DND-41 (cell line): Measurements from ENCODE around the gene TTC39A.
A peak's percentile ranks its signal among the peaks of the same experiment; 100 is the strongest.

Experiments
- ATAC-seq: fragments of 200-7000 bp; cut with Tn5 transposase; 3 replicates; pipeline ENCODE4 v1.9.1; 2021; ENCODE audit warnings: low read depth; ENCODE audit not compliant: insufficient read depth
- DNase-seq: peaks from one replicate; pipeline ENCODE4 v3.0.0-alpha.2; 2020
- H2AFZ ChIP-seq: 2 replicates; pipeline ENCODE4 v1.6.0; 2012; ENCODE audit warnings: low read depth, low read length
- H3K27ac ChIP-seq: 2 replicates; pipeline ENCODE4 v1.5.1; 2012; ENCODE audit warnings: low read length, inconsistent platforms
- H3K27me3 ChIP-seq: fragments of 200-600 bp; sonication (generic); 2 replicates; pipeline ENCODE4 v1.6.0; 2012; ENCODE audit warnings: low read length, mild to moderate bottlenecking, inconsistent platforms; ENCODE audit not compliant: insufficient read depth, poor library complexity
- H3K36me3 ChIP-seq: 2 replicates; pipeline ENCODE4 v1.5.1; 2012; ENCODE audit warnings: low read length, inconsistent platforms; ENCODE audit not compliant: insufficient read depth
- H3K4me1 ChIP-seq: 2 replicates; pipeline ENCODE4 v1.5.1; 2012; ENCODE audit warnings: mild to moderate bottlenecking, low read length; ENCODE audit not compliant: insufficient read depth
- H3K4me2 ChIP-seq: 2 replicates; pipeline ENCODE4 v1.6.0; 2012; ENCODE audit warnings: mild to moderate bottlenecking, moderate library complexity, low read length, inconsistent platforms; ENCODE audit not compliant: insufficient read depth
- H3K4me3 ChIP-seq, 2 experiments: fragments of 200-600 bp in 1 of 2; shearing (Covaris generic) in 1 of 2; 2 replicates each; pipeline ENCODE4 v1.5.1; 2012 to 2016; ENCODE audit warnings: inconsistent platforms in 2 of 2, low read length in 2 of 2, mild to moderate bottlenecking in 2 of 2, low read depth in 1 of 2, moderate library complexity in 1 of 2
- H3K79me2 ChIP-seq: 2 replicates; pipeline ENCODE4 v1.6.0; 2012; ENCODE audit warnings: low read length, inconsistent platforms; ENCODE audit not compliant: insufficient read depth
- H3K9ac ChIP-seq: 2 replicates; pipeline ENCODE4 v1.6.0; 2012; ENCODE audit warnings: low read depth, mild to moderate bottlenecking, inconsistent platforms, low read length, moderate library complexity
- H3K9me3 ChIP-seq: 2 replicates; pipeline ENCODE4 v1.5.1; 2012; ENCODE audit warnings: low read length, moderate library complexity, mild to moderate bottlenecking, inconsistent platforms; ENCODE audit not compliant: insufficient read depth, severe bottlenecking
- H4K20me1 ChIP-seq: 2 replicates; pipeline ENCODE4 v1.6.0; 2012; ENCODE audit warnings: low read length; ENCODE audit not compliant: insufficient read depth
- CTCF ChIP-seq: IDR thresholded peaks from 2 replicates; pipeline ENCODE4 v1.5.1; 2012; ENCODE audit warnings: borderline replicate concordance, low read length, moderate library complexity, mild to moderate bottlenecking; ENCODE audit not compliant: poor library complexity, severe bottlenecking; ENCODE audit errors: extremely low read depth
- EZH2 ChIP-seq: IDR thresholded peaks from 3 replicates; pipeline ENCODE4 v1.6.1; 2012; ENCODE audit warnings: borderline replicate concordance, low read depth, mild to moderate bottlenecking, moderate library complexity, low read length, inconsistent platforms; ENCODE audit not compliant: severe bottlenecking

The TTC39A gene

GRCh38 chr1:51327386-51327785 is 3.0 kb downstream of the TTC39A start:
- H3K27me3 ChIP-seq: no peaks in the 10 kb centered on the region
- no peak overlapping the region for H3K4me3 ChIP-seq
- H3K36me3 ChIP-seq: no peaks in the 10 kb centered on the region
- no peaks in the 10 kb centered on the region for H3K79me2 ChIP-seq
- no peak for TF ChIP-seq EZH2
- no peak for TF ChIP-seq CTCF
- no peaks in the 10 kb centered on the region for H3K4me1 ChIP-seq
- no peak overlapping the region for H3K27ac ChIP-seq
- ATAC-seq (no peak), DNase-seq (no peak)
- H3K9ac ChIP-seq: no peak overlapping the region
- no peaks in the 10 kb centered on the region for H3K9me3 ChIP-seq
- H4K20me1 ChIP-seq: no peaks in the 10 kb centered on the region
- H2AFZ ChIP-seq: no peak overlapping the region
- H3K4me2 ChIP-seq: no peak overlapping the region

- Histone ChIP-seq H3K9ac (no peak overlapping the region), H3K4me1 (no peaks in the 10 kb centered on the region), H2AFZ (no peak overlapping the region), H3K4me2 (no peak overlapping the region), H3K27ac (no peak overlapping the region), H4K20me1 (no peaks in the 10 kb centered on the region), H3K9me3 (no peaks in the 10 kb centered on the region), H3K27me3 (no peaks in the 10 kb centered on the region), H3K4me3 (no peak overlapping the region), H3K36me3 (no peaks in the 10 kb centered on the region), H3K79me2 (no peaks in the 10 kb centered on the region)
- DNase-seq (no peak), ATAC-seq (no peak)
- no peak for TF ChIP-seq EZH2
Observed at GRCh38 chr1:51326839-51327238, 3.5 kb downstream of the TTC39A start.

DNA sequence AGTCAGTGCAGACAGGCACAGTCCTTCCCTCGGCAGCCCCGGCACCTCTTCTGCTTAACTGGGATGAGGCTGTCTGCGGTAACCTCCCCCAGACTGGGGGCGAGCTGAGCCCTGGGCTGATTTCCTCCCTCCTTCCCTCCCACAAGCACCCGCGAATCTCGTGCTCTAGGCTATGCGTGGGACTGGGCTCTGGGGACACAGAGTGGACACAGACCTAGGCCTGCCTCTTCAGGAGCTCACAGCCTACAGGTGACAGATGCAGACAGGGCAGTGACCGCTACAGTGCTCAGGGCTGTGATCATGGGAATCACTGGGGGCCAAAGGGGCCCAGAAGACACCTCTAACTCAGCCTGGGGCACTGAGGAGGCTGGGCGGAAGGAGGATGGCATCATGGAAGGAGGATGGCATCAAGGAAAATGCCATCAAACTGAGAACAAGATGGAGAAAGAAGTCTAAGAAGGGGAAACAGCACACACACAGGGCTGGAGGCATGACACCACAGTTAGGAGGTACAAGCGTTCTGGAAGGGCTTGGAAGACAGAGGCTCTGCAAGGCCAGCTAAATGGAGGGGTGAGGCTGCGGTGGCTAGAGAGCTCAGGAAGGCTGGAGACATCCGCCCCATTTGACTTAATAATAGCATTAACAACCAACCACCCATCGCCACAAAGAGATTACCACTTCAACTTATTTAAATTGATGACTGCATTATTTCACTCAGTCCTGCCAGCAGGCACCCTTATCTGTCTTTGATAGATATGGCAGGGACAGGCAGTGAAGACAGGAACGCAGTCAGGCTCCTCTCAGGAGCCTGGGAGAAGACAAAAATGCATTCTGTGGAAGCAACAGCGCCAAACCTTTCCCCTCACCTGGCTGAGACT is 4.2 kb downstream of the TTC39A start:
- 0 out of 3 replicates have a peak, but pooled peaks have one; percentile 33 for ATAC-seq

More for the DNA sequence above, 4.2 kb downstream of the TTC39A start:
- Histone ChIP-seq H3K4me1 (no peaks in the 10 kb centered on the region), H3K36me3 (no peaks in the 10 kb centered on the region), H3K4me3 (no peak overlapping the region), H3K9ac (no peak overlapping the region), H3K27ac (no peak overlapping the region), H3K4me2 (no peak overlapping the region), H3K27me3 (no peaks in the 10 kb centered on the region), H3K9me3 (no peaks in the 10 kb centered on the region), H2AFZ (no peak overlapping the region), H4K20me1 (no peaks in the 10 kb centered on the region), H3K79me2 (no peaks in the 10 kb centered on the region)
- no peak for DNase-seq
- TF ChIP-seq EZH2: no peak
- TF ChIP-seq CTCF: no peak
